Left kidney (tissue), 2 donors: ENCODE data around the gene KISS1. TPM values are rescaled to one million over a fixed set of nuclear protein-coding genes. Genes with fewer than 3 reads are reported as not detected.
A peak's percentile ranks its signal among the peaks of the same experiment; 100 is the strongest.

Experiments
- DNase-seq: peaks from one replicate; pipeline ENCODE4 v3.0.0-alpha.2; 2013
- polyA plus RNA-seq: library from polyadenylated mRNA; unstranded; fragments of 120-200 nt; gene quantifications from one replicate; pipeline ENCODE4 v1.2.1, GENCODE V29; 2013; ENCODE audit not compliant: insufficient read length

KISS1 gene
- polyA plus RNA-seq, 1 donor = not detected

GRCh38 chr1:204218552-204218951, 22.3 kb upstream of the KISS1 start:
- no peak for DNase-seq

- no peak for DNase-seq
Measured at GRCh38 chr1:204217648-204218000, 21.3 kb upstream of the KISS1 start.

- no peak for DNase-seq
Measured at GRCh38 chr1:204216880-204217647, 20.8 kb upstream of the KISS1 start.

GRCh38 chr1:204216236-204216635, 19.9 kb upstream of the KISS1 start:
- DNase-seq = no peak

GRCh38 chr1:204213668-204214662, 17.7 kb upstream of the KISS1 start, which contains the start of gene GOLT1A:
Gene GOLT1A, minus strand, starts transcription at chr1:204213988. Its CDS starts 82 bp downstream, at chr1:204213906.
- DNase-seq = peak; percentile 83

- no peak for DNase-seq
Measured at GRCh38 chr1:204212715-204213114, 16.4 kb upstream of the KISS1 start.

- no peak for DNase-seq
Measured at GRCh38 chr1:204211046-204211445, 14.8 kb upstream of the KISS1 start.

- peak; percentile 48 for DNase-seq
Measured at GRCh38 chr1:204207136-204207616, 10.9 kb upstream of the KISS1 start.

GRCh38 chr1:204206121-204206520, 9.8 kb upstream of the KISS1 start:
- DNase-seq = no peak

GRCh38 chr1:204205486-204205885, 9.2 kb upstream of the KISS1 start:
- no peak for DNase-seq

- DNase-seq = no peak
Measured at GRCh38 chr1:204204944-204205343, 8.7 kb upstream of the KISS1 start.

- no peak for DNase-seq
Measured at GRCh38 chr1:204203206-204203767, 7.0 kb upstream of the KISS1 start.

GRCh38 chr1:204202481-204202880, 6.2 kb upstream of the KISS1 start:
- no peak for DNase-seq

GRCh38 chr1:204201348-204202040, 5.2 kb upstream of the KISS1 start:
- no peak for DNase-seq

GRCh38 chr1:204199579-204199978, 3.3 kb upstream of the KISS1 start:
- no peak for DNase-seq

- no peak for DNase-seq
Measured at GRCh38 chr1:204198348-204199340, 2.4 kb upstream of the KISS1 start.

GRCh38 chr1:204197068-204197467, 777 bp upstream of the KISS1 start:
- DNase-seq = no peak

GRCh38 chr1:204194771-204195170, 1.5 kb downstream of the KISS1 start:
- no peak for DNase-seq

GRCh38 chr1:204194080-204194479, 2.2 kb downstream of the KISS1 start:
- DNase-seq = no peak

GRCh38 chr1:204192589-204193352, 3.5 kb downstream of the KISS1 start:
- DNase-seq = no peak
